22Rv1 (cell line): ENCODE results near the gene COPG2.

ENCODE experiments used
- CTCF ChIP-seq: fragments of 450-650 bp; IDR thresholded peaks from 2 replicates; pipeline ENCODE4 v1.5.1; 2017; ENCODE audit warnings: mild to moderate bottlenecking
- ZFX ChIP-seq: fragments of 450-650 bp; IDR thresholded peaks from 2 replicates; pipeline ENCODE4 v1.6.1; 2017; ENCODE audit warnings: antibody characterized with exemption, borderline replicate concordance

DNA sequence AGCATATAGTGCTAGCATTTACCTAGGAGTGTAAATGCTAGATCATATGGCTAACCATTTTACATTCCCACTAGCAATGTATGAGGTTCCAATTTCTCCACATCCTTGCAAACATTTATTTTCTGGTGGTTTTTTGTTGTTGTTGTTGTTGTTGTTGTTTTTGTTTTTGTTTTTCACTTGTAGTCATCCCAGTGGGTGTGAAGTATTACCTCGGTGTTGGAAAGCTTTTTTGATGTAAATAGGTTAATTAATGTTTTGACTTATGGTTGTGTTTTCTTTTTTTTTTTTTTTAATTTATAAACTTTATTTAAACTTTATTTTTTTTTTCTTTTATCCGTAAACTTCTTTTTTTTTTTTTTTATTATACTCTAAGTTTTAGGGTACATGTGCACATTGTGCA lies 33.1 kb upstream of the COPG2 start:
- TF ChIP-seq CTCF (no peak), ZFX (no peak)
